ENCODE measurements around the gene RNF26.
A peak's percentile ranks its signal among the peaks of the same experiment; 100 is the strongest.
"Not testable (repeated sequence)": the region's sequence is repeated elsewhere in the genome, so short reads cannot be mapped to it uniquely, and the experiment has no call there.

RNF26 gene

DNA sequence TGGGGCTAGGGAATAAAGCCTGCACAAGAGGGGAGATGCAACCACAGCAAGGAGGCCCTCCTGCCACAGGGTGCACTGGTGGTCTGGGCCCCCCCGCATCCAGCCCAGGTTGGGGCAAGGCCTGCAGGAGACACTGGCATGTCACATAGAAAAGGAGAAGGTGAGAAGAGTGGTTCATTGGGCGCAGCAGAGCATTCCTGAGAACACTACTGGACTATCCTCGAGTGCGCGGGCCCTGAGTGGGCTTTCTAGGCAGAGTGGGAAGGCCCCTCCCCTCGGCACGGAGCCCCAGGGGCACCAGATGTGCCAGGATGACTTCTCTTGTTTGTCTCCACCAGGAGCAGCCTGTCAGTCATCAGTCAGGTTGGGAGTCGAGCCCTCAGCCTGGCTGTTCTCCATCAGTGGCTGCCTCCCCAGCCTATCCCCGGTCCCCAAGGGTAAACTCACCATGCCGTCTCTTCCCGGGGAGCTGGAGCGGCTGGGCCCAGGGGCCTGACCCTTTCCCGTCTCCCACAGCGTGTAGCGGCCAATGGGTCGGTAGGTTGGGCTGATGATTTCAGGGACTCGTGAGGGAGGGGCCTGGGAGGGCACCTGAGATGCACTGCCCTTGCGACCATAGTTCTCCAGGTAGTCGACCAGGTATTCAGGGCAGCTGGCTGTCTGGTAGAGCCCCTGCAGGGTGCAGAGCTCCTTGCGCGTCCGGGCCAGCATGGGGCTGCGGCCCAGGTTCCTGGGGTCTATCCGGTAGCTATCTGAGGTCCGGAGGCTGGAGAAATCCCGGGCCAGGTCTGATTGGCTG, 38.1 kb downstream of the RNF26 start:
- no peak for DNase-seq

DNA sequence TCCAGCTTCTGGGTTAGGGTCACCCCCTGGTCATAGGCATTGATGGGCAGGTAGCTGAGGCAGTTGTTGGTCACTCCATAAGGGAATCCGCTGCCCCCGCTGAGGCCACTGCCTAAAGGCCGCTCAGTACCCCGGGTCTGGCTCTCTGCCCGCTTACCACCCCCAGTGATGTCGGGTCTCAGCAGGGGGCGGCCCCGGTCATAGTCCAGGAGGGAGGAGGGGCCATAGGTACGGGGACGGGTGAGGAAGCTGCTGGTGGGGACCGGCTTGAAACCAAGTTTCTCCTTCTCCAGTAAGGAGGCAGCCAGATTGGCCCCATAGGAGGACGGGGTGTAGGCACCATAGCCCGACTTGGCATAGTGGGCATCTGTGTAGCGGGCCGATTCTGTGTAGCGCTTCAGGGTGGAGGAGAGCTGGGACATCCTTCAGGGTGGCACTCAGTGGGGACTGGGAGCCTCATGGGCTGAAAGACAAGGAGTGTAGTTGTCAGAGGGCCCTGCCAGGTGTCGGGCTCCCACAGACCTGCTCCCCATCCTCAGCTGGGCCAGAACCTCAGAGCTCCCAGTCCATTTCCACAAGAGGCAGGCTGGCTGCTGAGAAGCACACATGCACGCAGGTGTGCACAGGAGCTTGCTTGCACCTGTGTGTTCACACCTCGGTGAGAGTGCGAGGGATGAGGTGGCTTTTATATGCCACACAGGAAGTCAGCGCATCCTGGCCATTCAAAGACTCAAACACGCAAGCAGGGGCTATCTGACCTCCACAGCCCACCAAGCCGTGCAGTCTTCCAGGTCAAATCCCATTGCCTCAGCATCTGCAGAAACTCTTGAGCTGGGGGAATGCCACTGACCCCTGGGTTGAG, 39.0 kb downstream of the RNF26 start:
- DNase-seq: no peak

DNA sequence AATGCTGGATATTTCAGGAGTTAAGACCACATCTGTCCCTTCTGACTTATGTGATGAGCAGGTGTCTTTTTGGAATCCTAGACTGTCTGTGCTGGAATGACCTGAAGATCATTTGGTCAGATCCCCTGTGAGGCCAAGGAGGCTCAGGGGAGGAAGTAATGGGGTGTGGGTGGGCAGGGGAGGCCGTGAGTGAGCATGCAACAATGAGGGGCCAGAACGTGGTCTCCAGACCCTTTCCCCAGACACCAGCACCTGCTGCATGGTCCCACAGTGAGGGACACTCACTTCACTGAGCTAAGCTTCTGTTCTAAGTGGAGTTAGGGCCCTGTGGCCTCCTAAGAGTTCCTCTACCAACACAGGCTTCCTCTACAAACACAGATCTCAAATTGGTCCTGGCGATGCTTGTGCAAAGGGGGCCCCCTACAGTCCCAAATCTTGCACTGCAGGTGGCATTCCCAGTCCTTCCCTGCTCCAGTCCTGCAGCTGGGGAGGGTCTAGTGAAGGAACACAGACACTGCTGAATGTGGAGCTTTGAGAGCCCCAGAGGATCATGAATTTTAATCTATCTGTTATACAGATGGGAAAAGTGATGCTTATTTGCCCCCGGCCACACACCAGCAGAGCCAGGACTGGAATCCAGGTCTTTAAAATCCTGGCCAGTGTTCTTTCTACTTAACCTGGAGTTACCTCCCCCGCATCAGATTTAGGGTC, 39.7 kb downstream of the RNF26 start:
- peak; percentile 85 for DNase-seq

DNA sequence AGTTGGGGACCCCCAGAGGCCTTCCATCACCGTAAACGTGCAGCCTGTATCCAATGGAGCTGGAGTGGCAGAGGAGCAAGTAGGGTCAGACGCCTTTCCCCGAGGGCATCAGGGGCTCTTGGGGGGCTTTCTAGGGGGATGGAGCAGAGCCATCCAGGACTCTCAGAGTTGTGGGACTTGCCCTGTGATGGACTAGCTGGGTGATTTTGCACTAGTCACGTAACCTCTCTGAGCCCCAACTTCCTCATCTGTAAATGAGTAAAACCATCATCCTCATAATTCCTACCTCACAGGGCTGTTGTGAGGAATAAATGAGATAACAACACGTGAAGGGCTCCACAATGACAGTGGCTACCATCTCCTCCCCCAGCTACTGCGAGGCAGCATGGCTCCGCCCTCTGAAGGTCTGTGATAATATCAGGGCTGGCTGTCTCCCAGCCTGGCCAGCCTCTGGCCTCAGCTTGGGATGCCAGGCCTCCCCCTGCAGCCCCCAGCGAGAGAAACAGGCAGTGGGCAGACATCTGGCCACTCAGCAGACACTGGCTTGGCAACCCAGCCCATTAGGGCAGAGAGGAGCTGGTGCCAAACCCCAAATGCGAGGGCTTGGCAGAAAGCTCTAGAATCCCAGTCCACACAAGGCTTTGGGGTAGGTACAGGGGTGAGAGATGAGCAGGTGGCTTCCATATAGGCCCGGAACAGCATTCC, 40.5 kb downstream of the RNF26 start:
- DNase-seq: no peak

DNA sequence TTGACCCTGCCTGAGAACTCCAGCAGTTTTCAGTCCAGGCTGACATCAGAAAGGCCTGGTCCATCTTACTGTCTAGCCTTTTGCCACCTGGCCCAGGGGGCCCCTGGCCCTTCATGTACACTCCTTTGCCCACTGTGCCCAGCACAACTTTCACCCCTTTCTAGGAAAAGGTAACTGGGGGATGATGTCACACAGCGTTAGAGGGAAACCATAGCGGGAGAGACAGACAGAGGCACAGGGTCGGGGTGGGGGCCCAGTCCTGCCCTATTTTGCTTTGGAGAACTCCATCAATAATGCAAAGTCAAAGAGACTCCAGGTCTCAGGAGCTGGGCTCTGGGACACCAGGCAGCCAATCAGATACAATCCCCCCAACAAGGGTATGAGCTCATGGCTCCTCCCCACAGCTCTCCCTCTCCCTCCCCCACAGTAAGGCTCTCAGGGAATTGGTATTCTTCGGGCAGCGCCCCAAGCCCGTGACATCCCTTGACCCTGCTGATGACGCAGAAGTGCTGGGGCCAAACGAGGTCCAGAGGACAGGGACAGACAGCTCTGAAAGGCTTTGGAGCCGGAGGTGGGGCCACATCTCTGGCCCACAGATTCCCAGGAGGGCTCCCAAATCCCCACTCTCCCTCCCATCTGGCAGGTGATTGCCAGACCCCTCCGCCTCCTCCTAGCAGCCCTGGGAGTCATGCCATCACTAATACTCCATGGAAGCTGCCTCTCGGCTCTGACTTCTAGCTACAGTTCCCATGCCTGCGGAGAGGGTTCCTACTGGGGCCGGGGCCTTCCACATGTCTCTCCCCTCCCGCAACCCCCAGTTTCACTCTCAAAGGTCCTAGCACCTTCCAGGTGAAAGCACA, 41.2 kb downstream of the RNF26 start:
- DNase-seq: no peak

DNA sequence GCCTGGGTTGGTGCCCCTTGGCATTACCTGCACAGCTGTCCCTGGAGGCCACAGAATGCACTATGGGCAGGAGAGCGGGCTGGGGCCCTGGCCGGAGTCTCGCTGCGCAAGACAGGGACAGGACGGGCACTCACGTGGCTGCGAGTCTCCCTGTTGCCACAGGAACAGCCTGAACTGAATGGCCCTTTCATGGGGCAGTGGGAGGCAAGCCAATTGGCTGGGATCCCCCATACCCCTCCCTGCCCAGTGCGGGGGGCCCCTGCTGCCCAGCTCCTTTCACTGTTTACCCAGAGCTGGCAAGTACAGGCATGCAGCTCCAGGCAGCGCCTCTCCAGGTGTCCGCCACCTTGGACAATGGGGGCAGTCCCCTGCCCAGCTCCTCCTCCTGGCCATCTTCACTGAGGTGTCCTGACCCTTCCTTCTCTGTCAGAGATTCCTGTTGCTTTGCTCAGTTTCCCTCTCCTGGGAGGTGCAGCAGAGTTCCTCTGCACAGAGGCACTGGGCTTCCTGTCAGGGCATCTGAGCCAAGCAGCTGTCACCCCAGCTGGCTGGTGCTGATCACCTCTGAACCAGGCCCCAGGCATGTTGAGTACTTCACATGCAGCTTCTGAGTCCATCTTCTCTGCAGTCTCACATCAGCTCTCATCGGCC, 42.0 kb downstream of the RNF26 start:
- DNase-seq: peak; percentile 93

DNA sequence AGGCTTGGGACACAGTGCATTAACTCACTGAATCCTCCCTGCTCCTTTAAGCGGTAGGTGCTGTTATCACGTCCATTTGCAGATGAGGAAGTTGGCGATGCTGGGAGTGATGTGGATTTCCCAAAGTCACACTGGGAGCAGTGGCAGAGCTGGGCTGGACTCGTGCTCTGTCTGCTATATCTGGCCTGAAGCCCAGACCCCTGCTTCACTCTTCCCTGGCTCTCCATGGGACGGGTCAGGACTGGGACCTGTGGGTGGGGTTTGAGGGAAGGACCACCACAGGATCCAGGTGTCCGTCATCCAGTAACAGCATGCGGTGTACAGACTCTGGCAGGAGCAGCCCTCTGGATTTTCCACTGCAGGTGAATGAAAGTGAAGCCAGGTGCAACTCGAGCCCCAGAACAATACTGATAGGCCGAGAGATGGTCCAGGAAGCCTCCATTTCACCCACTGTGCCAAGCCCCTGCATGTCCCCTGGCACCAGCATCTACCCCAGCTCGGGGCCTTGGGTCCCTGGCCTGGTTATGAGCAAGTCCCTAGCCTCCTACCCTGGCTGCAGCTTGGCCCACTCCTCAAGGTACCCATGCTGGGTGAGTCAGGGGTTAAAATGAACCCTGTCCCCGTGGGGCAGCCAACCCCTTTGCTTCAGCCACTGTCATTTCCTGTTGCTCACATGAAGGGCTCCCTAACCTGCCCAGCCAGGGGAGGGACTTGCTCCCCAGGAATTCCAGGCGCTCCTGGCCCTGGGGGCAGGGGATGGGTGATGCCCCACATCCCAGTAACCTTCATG, 43.0 kb downstream of the RNF26 start:
- peak; percentile 52 for DNase-seq

DNA sequence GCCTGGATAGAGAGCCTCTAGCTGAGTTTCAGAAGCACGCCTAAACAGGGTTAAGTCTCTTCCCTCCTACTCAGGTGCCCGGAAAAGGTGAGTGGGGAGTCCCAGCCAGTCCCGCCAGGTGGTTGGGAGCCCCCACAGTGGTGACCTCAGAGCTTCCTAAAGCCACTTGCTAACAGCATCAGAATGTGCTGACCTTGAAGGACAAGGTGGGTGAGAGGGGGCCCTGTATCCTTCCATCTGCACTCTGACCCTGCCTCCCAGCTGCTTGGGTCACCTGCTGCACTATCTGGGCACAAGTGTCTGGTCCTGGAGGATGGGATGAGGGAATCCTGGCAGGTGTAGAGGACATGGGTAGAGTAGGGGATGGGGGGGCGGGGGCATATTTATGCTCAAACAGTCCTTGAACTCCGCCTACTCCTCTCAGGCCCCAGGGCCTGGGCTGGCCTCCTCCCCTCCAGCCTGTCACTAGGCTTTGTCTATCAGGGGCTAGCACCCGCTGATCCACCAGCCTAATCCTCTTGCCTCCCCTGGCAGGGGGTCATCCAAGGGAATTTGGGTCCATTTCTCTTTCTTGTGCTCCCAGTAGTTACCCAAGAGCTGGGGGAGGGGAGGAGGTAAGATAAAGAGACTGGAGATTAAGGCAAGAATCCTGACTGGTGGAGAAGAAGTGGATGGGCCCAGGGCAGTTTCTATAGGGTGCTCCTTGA, 43.8 kb downstream of the RNF26 start:
- DNase-seq: no peak

DNA sequence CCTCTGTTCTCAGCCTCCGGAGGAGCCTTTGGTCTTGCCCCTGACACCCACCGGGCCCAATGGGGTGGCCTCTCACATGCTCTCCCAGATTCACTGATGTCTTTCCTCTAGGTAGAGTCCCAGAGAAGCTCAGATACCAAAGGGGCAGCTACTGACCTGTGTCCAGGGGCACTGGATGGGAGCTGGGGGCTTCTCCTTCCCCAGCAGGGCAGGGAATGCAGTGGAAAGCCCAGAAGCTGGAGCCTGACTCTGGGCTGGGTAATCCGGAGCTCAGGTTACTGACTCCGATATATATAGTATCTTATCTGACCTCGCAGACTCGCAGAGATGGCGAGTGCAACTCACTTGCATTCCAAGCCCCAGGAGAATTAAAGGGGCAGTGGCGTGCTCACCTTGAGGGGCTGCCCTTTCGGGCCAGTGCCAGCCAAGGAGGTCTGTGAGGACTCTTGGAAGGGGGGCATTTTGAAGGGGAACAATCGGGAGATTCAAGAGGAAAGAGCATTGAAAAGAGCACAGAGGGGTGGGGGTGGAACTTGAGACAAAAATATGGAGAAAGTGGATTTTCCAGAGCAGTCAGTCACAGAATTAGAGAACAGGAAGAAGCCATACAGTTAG, 44.6 kb downstream of the RNF26 start:
- DNase-seq: no peak

DNA sequence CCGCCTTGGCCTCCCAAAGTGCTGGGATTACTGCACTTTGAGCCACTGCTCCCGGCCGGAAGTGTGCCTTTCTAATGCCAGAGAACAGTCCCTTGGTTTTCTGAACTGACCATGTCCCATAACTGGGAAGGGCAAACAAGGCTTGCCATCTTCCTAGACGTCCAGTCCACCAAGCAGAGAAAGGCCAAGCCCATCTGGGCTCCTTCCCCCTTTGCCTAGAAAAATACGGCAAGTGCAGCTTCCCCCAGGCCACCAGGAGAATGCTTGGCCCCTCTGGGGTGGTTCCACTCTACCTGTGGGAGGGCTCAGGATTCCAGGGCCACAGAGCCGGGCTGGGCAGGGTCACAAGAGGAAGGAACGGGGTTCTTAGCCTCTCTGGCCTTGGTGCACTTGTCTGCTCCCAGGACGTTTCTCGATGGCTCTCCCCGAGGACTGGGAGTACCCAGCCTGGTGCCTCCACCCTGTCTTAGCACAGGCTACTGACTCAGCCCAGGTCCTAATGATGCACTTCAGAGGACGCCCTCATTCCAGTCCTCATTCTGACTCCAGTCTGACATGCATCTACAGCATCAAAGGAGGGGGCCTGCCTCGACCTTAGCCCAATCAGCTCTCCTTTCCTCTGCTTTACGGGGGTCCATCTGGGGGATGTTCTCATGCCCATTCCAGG, 46.0 kb downstream of the RNF26 start:
- no peak for DNase-seq

DNA sequence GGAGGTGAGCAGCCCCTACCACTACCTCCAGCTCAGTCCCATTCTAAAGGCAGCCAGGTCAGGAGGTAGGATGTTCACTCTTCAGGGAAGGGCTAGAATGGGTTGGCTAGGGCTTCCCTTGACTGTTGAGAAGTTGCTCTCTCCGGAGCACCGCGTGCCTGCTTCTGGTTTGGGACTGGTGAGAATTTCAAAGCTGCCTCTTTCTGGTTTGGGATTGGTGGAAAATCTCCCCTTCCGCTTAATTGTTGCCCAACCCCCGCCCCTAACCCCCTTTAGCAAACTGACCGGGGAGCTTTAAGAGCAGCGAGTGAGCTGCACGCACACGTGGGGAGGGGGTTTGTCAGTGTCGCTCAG, 46.5 kb downstream of the RNF26 start:
- DNase-seq: no peak

DNA sequence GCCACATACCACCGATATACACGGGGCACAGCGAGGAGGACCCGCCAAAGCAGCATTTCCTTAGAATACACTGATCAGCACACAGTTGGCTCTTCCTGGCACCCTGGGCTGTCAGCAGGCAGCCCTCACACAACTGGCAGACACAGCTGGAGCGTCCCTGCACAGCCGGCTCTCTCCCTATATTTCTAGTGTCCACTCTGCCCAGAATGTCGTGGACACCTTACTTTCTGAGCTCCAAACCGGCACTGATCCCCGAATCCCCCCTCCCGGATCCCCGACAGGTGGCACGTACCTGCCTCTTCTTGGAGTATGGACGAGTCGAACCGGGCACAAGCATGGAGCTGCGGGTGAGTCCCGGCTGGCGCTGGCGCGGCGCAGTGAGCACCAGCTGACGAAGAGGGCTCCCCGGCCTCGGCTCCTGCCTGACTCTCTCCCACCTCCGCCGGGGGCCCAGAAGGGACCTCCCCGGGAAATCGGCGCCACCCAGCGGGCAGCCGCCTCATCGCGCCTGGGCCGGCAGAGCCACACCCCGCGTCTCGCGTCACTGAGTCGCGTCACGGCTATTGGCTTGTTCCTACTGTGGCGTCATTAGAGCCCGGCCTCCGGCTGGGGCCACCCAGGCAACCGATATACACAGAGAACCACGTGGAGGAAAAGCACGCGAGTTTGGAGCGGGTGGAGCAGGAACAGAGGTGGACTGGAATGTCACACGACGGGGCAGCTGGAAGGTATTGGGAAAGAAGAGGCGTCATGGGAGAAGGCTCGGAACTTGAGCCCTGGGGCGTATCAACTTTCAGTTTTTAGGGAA, 47.1 kb downstream of the RNF26 start, which contains the start of gene USP2:
Gene USP2, minus strand, starts transcription at position 510 of the 808 bp plus-strand sequence. CDS start 8,210 bp downstream, outside the sequence.
- peak; percentile 97 for DNase-seq

DNA sequence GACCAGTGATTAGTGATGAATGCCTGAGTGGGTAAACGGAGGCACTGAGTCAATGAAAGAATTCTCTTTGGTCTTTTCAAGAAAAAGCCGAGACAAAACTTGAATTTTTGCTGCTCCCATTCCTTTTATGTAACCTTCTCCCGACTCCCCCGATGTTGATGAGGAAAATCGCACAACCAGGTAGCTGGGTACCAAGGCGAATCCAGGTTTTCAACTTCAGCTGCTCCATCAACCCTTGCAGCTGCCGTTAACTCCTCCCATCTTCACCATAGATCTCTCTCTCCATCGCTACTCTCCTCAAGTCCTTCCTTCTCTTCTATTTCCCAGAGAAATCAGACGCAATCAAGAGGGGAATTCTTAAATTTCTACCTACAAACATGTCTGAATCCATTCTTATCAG, 47.8 kb downstream of the RNF26 start:
- DNase-seq: no peak

DNA sequence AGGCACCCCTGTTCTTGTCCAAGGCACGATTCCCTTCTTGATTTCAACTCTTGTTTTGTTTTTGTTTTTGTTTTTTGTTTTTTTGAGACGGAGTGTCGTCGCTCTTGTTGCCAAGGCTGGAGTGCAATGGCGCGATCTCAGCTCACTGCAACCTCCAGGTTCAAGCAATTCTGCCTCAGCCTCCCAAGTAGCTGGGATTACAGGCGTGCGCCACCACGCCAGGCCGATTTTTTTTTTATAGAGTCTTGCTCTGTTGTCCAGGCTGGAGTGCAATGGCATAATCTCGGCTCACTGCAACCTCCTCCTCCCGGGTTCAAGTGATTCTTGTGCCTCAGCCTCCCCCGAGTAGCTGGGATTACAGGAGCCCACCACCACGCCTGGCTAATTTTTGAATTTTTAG, 48.2 kb downstream of the RNF26 start:
- not testable (repeated sequence) for DNase-seq

DNA sequence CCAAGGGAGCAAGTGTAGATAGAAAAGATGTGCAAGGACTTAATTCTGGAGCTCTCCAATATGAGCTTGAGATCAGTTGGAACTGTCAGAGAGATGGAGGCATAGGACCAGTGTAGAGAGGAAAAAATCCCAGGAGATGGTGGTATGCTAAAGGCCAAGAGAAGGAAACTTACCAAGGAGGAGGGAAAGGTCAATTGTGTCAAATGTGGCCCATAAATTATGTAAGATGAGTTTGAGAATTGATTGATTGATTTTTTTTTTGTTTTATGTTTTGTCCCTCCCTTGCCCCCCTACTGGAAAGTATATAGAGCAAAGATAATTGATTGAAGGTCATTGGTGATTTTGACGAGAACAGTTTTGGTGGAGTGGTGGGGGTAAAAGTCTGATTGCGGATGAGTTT, 50.0 kb downstream of the RNF26 start:
- DNase-seq: no peak
